GM15510 (cell line): ENCODE measurements around the gene YY2.

Experiments used
- POLR2A ChIP-seq: IDR thresholded peaks from 3 replicates; pipeline ENCODE4 v1.6.1; 2011; ENCODE audit warnings: borderline replicate concordance; ENCODE audit not compliant: insufficient read length; ENCODE audit errors: extremely low read depth

Gene YY2

DNA sequence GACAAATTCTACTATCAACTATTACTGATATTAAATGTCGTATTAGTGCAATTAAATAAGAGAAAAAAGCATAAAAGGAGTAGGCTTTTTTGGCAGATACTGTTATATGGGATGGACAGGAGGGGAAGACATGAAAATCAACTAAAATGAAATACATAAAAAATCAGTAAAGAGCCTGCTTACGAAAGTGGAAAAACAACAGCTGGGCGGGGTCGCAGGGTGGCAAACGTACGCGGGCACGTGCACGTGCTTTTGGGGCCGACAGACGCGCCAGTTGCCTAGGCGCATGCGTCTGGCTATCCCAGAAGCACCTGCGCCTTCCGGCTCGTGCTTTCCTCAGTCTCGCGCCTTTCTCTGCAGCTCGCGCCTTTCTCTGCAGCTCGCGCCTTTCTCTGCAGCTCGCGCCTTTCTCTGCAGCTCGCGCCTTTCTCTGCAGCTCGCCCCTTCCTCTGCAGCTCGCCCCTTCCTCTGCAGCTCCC lies at the start of gene YY2:
Gene YY2, plus strand, starts transcription at position 51 of the 479 bp plus-strand sequence. CDS start 498 bp downstream, outside the sequence.
- no peak for TF ChIP-seq POLR2A

- no peak for TF ChIP-seq POLR2A
These were observed 49.1 kb upstream of the YY2 start for GRCh38 chrX:21806691-21807090.

- no peak for TF ChIP-seq POLR2A
These were observed 44.0 kb upstream of the YY2 start for GRCh38 chrX:21811832-21812231.

DNA sequence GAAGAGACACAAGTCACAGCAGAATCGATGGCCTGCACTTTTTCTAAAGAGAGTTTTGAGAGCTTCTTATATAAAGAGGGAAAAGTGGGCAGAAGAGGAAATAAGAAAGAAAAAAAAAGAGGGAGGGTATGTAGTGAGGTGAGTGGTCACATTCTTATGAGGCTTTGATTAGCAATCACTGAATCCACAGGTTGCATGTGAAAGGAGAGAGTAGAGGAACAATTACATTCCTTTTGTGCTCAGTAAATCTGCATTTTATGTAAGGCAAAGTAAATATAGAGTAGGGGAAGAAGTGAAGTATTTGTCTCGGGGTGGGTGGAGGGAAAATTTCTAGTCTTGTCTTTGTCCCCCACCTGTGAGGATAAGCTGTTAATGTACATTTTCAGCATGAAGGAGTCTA lies 43.2 kb upstream of the YY2 start:
- no peak for TF ChIP-seq POLR2A

DNA sequence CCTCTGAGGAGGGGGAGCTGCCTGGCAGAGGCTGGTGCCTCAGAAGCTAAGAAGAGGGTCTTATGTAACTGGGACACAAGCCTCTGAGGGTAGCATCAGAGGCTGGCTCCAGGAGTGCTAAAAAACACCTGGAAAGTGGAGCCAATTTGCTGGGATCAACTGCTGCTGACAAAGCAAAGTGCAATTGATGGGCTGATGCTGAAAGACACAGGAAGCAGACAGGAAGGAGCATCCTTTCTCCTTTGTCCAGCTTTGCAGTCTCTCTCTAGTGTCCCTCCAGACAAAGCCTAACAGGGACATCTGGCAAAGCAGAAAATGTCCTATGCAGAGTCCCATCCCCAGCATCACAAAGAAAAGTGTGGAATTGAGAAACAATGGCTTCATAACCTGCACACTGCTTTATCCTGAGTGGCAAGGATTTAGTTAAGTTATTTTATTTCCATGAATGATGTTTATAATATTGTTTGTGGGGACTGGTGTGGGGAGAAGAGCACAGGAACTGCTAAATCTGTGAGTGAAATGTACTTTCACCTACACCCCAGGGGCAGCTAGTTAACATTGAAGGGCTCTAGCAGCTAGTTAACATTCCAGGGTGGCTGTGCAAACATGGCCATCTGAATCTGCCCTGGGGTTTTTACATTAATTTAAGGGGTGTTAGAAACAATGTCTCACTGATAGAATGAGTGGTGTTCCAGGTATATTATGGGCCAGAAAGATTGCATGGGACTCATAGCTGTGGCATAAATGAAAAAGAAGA lies 42.0 kb upstream of the YY2 start:
- TF ChIP-seq POLR2A: no peak

DNA sequence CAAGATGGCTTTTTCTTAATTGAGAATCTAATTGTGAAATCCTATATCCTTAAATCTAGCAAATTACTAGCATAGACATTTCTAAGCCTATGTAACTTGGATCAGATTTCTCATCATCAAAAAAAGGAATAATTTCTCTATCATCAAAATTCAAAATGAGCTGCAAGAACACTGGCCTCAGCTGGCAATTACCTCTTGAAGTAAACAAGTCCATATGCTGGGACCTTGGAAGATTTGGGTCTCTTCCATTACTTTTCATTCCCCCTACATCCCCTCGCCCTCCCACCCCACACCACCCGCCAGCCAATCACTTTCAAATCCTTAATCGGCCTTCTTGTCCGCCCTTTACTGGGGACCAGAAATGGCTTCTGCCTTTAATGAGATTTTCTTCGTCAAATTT lies 39.7 kb upstream of the YY2 start:
- no peak for TF ChIP-seq POLR2A

DNA sequence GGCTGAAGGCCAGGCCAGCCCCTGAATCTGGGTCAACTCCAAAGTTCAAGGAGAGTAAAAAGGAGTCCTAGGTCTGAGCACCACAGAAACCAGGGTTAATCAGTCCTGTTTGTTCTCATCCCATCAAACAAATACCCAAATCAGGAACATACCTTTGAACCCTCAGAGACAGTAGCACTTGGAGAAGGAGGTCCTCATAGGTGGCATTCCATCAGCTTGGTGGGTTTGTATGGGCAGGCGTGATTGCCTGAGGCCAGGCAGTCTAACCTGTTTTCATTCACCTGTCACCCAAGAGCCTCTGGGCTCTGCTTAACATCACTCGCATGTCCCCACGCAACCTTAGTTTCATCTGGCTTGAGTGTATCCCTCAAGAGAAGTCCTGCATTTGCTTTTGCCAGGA lies 33.9 kb upstream of the YY2 start:
- no peak for TF ChIP-seq POLR2A

DNA sequence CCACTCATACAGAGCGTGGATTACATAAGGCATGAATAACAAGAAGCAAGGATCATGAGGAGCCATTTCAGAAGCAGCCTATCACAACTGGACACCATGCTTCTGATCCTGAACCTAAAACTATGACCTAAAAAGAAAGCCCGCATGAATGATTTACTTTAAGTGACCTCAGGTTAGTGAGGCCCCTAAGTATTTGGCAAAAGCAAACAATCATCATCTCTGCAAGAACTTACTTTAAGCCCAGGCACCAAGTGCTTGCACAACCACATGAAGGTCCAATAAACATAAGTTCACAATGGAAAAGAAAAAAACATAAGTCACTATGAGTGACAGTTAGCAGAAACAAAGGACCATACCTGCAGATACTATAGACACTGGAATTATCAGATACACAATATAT lies 24.3 kb upstream of the YY2 start:
- no peak for TF ChIP-seq POLR2A

DNA sequence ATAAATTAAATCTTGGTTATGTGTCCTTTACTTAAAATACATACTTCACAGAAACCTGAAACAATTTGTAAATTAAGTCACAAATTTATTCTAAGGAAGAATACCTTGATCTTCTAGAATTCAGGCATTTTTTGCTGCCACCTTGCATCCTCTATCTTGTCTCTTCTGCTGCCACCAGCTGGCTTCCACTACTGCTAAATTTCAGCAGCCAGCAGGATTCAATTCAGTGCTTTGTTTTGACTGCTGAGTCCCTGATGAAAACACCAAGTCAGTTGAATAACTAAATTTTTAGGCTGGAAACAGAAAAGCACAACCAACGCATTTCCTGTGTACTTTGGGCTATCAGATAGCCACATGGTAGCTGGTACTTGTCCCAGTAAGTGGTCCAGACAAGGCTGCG lies 18.7 kb upstream of the YY2 start:
- no peak for TF ChIP-seq POLR2A

GRCh38 chrX:21838937-21839333 lies 16.9 kb upstream of the YY2 start:
- no peak for TF ChIP-seq POLR2A

DNA sequence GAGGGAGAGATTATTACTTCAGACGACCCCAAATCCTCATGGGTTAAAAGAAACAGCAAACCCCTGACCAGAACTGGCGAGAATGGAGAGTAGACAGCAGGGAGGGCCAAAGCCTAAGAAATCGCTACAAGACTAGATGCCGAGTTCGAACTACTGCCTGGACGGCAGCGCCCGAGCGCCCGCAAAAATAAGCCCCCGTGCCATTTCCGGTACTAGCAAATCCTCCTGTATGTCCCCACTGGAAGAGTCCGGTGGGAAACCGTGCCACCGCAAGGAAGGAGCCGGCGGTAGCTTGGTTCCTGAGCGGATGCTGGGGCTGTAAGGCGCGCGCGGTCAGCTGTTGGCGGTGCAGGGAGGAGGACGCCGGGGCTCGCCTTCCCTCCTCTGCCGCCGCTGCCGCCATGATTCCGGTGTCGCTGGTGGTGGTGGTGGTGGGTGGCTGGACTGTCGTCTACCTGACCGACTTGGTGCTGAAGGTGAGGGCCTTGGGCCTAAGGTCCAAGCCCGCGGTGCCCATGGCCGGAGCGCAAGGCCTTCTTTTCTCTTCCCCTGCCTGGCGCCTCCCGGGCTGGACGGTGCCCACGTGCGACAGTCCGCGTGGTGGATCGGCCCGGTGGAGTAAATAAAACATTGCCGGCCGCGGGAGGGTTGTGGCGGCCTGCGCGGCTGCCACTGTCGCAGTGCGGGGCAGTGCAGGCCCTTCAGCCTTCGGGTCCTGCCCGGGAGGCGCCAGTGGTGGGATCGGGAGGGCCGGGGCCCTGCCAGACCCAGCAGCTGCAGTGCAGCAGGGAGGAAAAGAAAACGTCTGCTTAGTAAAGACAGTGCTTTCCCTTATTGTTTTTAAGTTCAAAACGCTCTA lies 16.2 kb upstream of the YY2 start, which contains the start of gene MBTPS2:
Gene MBTPS2, plus strand, starts transcription at position 284 of the 859 bp plus-strand sequence. Its CDS starts 118 bp downstream, at position 402.
- peak; percentile 63 for TF ChIP-seq POLR2A

DNA sequence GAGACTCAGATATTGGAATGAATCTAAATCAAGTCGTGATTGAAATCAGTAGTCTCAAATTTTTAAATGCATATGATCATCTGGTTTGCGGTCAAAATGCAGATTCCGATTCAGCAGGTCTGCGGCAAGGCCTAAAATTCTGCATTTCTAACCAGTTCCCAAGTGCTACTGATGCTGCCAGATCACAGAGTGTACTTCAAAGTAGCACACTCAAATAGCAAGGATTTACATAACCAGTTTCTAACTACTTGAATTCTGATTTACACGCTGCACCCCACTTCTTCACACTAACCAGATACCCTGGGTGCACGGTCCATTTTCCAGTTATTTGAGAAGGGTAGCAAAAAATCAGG lies 15.6 kb upstream of the YY2 start:
- TF ChIP-seq POLR2A: no peak

GRCh38 chrX:21843179-21843578 lies 12.6 kb upstream of the YY2 start:
- TF ChIP-seq POLR2A: no peak

- TF ChIP-seq POLR2A: no peak
These were observed 10.7 kb upstream of the YY2 start for GRCh38 chrX:21845096-21845495.

DNA sequence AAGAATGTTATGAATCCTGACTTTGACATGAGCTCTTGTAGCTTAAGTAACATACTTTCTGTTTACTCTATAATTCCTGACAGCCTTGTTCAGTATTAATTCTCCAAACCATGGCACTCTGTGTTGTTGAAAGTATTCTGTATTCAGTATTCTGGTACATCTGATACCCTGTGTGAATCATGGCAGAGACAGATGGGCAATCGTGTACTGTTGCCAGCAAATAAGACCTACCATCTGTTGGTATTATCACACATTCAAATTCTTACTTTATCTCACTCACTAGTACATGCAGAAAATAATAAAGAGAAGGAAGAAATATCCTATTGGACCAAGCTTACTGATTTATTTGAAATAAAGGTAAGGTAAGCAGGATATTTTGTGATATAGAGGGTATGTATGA lies 8.4 kb upstream of the YY2 start:
- TF ChIP-seq POLR2A: no peak
